Measurements from ENCODE around the gene ARHGAP21.

Gene ARHGAP21

DNA sequence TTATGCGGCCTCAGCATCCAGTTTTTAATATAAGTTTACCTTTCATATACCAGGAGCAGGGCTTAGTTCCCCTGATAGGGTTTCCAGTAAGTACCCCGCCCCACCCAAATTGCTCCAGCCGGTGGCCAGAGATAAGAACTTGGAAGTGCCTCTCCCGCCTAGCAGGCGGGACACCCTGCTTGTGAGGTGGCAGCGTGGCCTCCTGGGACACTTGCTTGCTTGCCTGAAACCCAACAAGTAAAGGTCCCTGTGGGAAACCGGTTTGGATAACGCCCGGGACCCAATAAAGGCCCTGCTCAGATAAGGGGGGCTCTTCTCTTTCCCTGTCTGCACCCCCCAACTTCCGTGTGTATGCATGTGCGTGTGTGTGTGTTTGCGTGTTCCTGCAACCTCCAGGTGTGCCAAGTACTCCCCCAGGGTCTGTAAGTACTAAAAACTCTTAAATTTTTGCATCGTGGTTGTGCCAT lies 154.3 kb downstream of the ARHGAP21 start:
- Mint-ChIP-seq H3K9me3 (no peaks in the 10 kb centered on the region), H3K4me3 (no peak overlapping the region), H3K4me1 (no peaks in the 10 kb centered on the region), H3K36me3 (ENCODE audit: low read depth) (no peaks in the 10 kb centered on the region), H3K27ac (no peak overlapping the region), H3K27me3 (ENCODE audit: low read depth) (no peaks in the 10 kb centered on the region)
- TF ChIP-seq, protein P1, sequence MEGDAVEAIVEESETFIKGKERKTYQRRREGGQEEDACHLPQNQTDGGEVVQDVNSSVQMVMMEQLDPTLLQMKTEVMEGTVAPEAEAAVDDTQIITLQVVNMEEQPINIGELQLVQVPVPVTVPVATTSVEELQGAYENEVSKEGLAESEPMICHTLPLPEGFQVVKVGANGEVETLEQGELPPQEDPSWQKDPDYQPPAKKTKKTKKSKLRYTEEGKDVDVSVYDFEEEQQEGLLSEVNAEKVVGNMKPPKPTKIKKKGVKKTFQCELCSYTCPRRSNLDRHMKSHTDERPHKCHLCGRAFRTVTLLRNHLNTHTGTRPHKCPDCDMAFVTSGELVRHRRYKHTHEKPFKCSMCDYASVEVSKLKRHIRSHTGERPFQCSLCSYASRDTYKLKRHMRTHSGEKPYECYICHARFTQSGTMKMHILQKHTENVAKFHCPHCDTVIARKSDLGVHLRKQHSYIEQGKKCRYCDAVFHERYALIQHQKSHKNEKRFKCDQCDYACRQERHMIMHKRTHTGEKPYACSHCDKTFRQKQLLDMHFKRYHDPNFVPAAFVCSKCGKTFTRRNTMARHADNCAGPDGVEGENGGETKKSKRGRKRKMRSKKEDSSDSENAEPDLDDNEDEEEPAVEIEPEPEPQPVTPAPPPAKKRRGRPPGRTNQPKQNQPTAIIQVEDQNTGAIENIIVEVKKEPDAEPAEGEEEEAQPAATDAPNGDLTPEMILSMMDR (IDR thresholded peaks at IDR 0.05; ENCODE audit: unreplicated experiment in 3 of 3) = no peak

DNA sequence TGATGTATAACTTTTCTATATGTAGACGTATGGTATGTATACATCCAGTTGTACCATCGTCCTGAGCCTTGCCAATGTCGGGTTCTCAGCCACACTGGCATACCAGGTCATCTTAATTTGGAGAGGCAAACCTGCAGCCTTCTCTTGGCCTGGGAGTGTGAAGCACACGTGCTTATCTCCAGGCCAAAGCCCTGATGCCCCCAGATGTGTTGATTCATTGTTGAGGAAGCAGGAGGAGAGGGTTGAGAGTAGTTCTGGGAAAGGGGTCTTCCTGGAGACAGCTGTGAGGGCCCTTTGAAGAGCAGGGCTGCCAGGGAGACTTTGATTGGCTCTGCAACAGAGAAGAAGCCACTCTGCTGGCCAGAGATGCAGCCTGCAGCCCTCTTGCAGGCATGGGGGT lies 155.6 kb downstream of the ARHGAP21 start:
- H3K4me1 Mint-ChIP-seq = no peaks in the 10 kb centered on the region
- TF ChIP-seq, protein P1 (IDR thresholded peaks at IDR 0.05; ENCODE audit: unreplicated experiment in 3 of 3) = no peak
- no peaks in the 10 kb centered on the region for H3K36me3 Mint-ChIP-seq (ENCODE audit: low read depth)
- no peak overlapping the region for H3K4me3 Mint-ChIP-seq
- no peaks in the 10 kb centered on the region for H3K27me3 Mint-ChIP-seq (ENCODE audit: low read depth)
- no peak overlapping the region for H3K27ac Mint-ChIP-seq
- no peaks in the 10 kb centered on the region for H3K9me3 Mint-ChIP-seq

GRCh38 chr10:24561453-24561852 lies 162.2 kb downstream of the ARHGAP21 start:
- TF ChIP-seq, protein P1 (IDR thresholded peaks at IDR 0.05; ENCODE audit: unreplicated experiment in 3 of 3) = no peak
- H3K9me3 Mint-ChIP-seq = no peaks in the 10 kb centered on the region
- peaks cover 3% of the 10 kb centered on the region for H3K27me3 Mint-ChIP-seq (ENCODE audit: low read depth)
- peak overlapping the region; percentile 11 to 82 (median 53) for H3K27ac Mint-ChIP-seq
- H3K36me3 Mint-ChIP-seq (ENCODE audit: low read depth) = no peaks in the 10 kb centered on the region
- no peak overlapping the region for H3K4me3 Mint-ChIP-seq
- H3K4me1 Mint-ChIP-seq = peaks cover 31% of the 10 kb centered on the region

DNA sequence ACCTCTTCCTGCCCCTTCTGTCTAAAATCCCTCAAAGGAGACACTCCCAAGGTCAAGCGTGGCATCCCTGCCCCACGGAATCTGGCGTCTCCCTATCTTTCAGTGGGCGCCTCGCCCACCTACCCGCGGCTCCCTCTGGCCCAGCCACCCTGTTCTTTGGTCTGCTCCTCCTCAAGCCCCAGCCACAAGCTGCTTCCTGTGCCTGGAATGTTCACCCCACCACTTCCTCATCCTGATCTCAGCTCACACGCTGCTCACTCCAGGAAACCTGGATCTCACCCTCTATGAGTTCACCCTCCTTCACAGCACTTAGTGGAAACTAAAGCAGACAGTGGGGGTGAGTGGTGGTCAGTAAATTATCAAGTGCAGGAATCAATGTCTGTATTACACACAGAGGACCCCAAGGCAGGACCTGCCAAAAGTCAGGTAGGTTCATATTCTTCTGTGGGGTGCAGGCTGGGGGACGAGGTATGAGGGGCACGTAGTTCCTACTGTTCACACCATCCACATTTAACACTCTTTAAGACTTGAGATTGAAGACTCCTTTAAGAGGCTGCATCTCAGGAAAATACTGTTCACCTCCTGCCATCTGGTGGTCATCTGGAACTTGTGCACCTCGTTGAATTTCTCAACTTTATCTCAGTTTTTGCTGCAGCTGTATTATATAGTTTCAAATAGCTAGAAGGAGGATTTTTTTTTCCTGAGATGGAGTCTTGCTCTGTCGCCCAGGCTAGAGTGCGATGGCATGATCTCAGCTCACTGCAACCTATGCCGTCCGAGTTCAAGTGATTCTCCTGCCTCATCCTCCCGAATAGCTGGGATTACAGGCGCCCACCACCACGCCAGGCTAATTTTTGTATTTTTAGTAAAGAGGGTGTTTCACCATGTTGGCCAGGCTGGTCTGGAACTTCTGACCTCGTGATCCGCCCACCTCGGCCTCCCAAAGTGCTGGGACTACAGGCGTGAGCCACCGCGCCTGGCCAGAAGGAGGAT lies 166.6 kb downstream of the ARHGAP21 start:
- H3K27me3 Mint-ChIP-seq (ENCODE audit: low read depth) = peaks cover 3% of the 10 kb centered on the region
- TF ChIP-seq, protein P1 (IDR thresholded peaks at IDR 0.05; ENCODE audit: unreplicated experiment in 3 of 3) = peak; percentile 70 to 71 (median 70)
- no peak overlapping the region for H3K4me3 Mint-ChIP-seq
- H3K36me3 Mint-ChIP-seq (ENCODE audit: low read depth) = no peaks in the 10 kb centered on the region
- peaks cover 44% of the 10 kb centered on the region for H3K4me1 Mint-ChIP-seq
- peak overlapping the region; percentile 25 to 29 (median 27) for H3K27ac Mint-ChIP-seq
- H3K9me3 Mint-ChIP-seq = no peaks in the 10 kb centered on the region

DNA sequence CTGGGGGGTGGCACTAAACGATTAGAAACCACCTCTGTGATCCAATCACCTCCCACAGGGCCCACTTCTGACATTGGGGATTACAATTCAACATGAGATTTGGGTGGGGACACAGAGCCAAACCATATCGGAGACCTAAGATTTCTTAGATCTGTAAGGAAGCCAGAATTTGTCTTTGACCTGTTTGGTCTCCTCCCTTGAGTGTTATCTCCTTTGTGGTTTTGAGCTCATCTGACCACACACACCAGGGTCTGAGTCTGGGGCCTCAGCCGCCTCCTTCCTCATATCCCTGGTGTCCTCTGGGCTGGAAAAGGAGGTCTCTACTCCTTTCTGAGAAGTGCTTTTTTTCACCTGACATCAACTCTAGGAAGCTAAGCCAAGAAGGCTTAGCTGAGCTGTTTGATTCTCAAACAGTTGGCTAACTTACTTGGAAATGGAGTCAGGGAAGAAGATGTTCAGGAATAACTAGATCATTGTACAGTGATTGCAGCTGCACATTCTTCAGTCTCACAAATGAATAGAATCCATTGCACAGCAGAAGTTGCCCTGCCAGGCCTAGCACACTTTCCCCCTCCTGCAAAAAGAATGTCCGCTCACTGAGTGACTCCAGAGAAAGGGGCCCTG lies 167.4 kb downstream of the ARHGAP21 start:
- Mint-ChIP-seq H3K27ac (peak overlapping the region in 2 of 3 experiments; percentile 25 to 29), H3K9me3 (no peaks in the 10 kb centered on the region), H3K27me3 (ENCODE audit: low read depth) (peaks cover 3% of the 10 kb centered on the region), H3K4me1 (peaks cover 36% of the 10 kb centered on the region), H3K36me3 (ENCODE audit: low read depth) (no peaks in the 10 kb centered on the region), H3K4me3 (no peak overlapping the region)
- TF ChIP-seq, protein P1 (IDR thresholded peaks at IDR 0.05; ENCODE audit: unreplicated experiment in 3 of 3) = no peak
